Tibial artery (tissue), 4 donors: ENCODE results near the gene CD200.
A peak's percentile ranks its signal among the peaks of the same experiment; 100 is the strongest.
"Not testable (repeated sequence)": the region's sequence is repeated elsewhere in the genome, so short reads cannot be mapped to it uniquely, and the experiment has no call there.

Experiments
- DNase-seq, 2 donors: peaks; one replicate each; pipeline ENCODE4 v3.0.0-alpha.2; 2019
- H3K27ac ChIP-seq, 2 donors: fragments of 200-600 bp; sonication (generic) in 1 of 2; 1 replicate in 1 of 2; 2 replicates in 1 of 2; pipeline ENCODE4 v1.5.1; 2018 to 2019; ENCODE audit warnings: mild to moderate bottlenecking in 1 of 2
- H3K27me3 ChIP-seq, 2 donors: fragments of 200-600 bp; sonication (generic) in 1 of 2; one replicate each; pipeline versions ENCODE4 v1.5.1 to v1.6.0; 2016 to 2019
- H3K36me3 ChIP-seq, 3 donors: fragments of 200-600 bp; sonication (generic) in 2 of 3; one replicate each; pipeline ENCODE4 v1.5.1; 2016 to 2019; ENCODE audit warnings: mild to moderate bottlenecking in 2 of 3
- H3K4me1 ChIP-seq, 4 donors: fragments of 200-600 bp; sonication (generic) in 2 of 4; 1 replicate in 3 of 4; 2 replicates in 1 of 4; pipeline ENCODE4 v1.5.1; 2016 to 2019
- H3K4me3 ChIP-seq, 2 donors: fragments of 200-600 bp; sonication (generic) in 1 of 2; 1 replicate in 1 of 2; 2 replicates in 1 of 2; pipeline ENCODE4 v1.5.1; 2018 to 2019; ENCODE audit warnings: mild to moderate bottlenecking in 2 of 2
- H3K9me3 ChIP-seq, 3 donors: fragments of 200-600 bp; sonication (generic) in 1 of 3; one replicate each; pipeline ENCODE4 v1.5.1; 2016 to 2019
- CTCF ChIP-seq, 2 experiments: fragments of 200-600 bp in 1 of 2; fragments of 450-650 bp in 1 of 2; IDR thresholded peaks; one replicate each; pipeline ENCODE4 v1.5.1; 2017 to 2019; ENCODE audit warnings: antibody characterized with exemption in 2 of 2, mild to moderate bottlenecking in 1 of 2, moderate library complexity in 1 of 2
- intact Hi-C: fragments of 100-400 bp; cut with DNase I; formaldehyde crosslinking; loops from one replicate; pipeline ENCODE4 v1.15.0; 2023; ENCODE audit warnings: low total_unique reads

Gene CD200

GRCh38 chr3:112376241-112376911 is 43.4 kb downstream of the CD200 start:
- TF ChIP-seq CTCF (IDR thresholded peaks at IDR 0.05): no peak
- H3K9me3 ChIP-seq: no peaks in the 10 kb centered on the region
- H3K4me1 ChIP-seq: peaks cover 0 to 35% (median 9%) of the 10 kb centered on the region in 4 donors
- H3K4me3 ChIP-seq: no peak overlapping the region
- no peaks in the 10 kb centered on the region for H3K27me3 ChIP-seq
- H3K27ac ChIP-seq: no peak overlapping the region
- no peaks in the 10 kb centered on the region for H3K36me3 ChIP-seq
- DNase-seq: no peak
- intact Hi-C loops: no loop called here

DNA sequence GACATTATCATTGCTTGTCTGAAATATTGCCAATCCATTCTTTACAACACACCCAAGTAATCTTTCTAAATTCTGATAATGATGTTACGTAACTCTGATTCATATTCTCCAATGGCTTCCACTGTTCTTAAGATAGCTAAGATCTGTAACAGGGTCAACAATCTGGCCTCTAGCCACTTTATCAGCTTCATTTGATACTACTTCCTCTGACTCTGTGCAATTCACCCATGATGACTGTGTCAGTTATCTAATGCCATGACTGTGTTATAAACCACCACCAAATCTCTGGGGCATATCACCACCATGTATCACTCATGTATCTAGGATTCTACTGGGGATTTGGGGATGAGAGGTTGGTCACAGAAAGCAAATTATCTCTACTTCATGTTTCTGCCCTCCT is 44.0 kb downstream of the CD200 start:
- no peak overlapping the region for H3K4me3 ChIP-seq
- H3K27ac ChIP-seq: no peak overlapping the region
- no peaks in the 10 kb centered on the region for H3K36me3 ChIP-seq
- TF ChIP-seq CTCF (IDR thresholded peaks at IDR 0.05): no peak
- DNase-seq: no peak
- H3K9me3 ChIP-seq: no peaks in the 10 kb centered on the region
- intact Hi-C loops: no loop called here
- no peaks in the 10 kb centered on the region for H3K27me3 ChIP-seq
- peaks cover 0 to 36% (median 9%) of the 10 kb centered on the region in 4 donors for H3K4me1 ChIP-seq

GRCh38 chr3:112377568-112378071 is 44.7 kb downstream of the CD200 start:
- Histone ChIP-seq H3K36me3 (no peaks in the 10 kb centered on the region), H3K27me3 (no peaks in the 10 kb centered on the region), H3K9me3 (no peaks in the 10 kb centered on the region), H3K27ac (peak overlapping the region in 1 of 2 donors; percentile 12), H3K4me3 (no peak overlapping the region), H3K4me1 (peaks cover 0 to 36% (median 9%) of the 10 kb centered on the region in 4 donors)
- TF ChIP-seq CTCF (IDR thresholded peaks at IDR 0.05): no peak
- intact Hi-C loops: no loop called here
- DNase-seq: no peak

GRCh38 chr3:112378347-112378746 is 45.4 kb downstream of the CD200 start:
- H3K27me3 ChIP-seq, intact Hi-C loops, H3K4me3 ChIP-seq, DNase-seq, H3K9me3 ChIP-seq, H3K36me3 ChIP-seq: not testable (repeated sequence)
- peaks cover 0 to 36% (median 9%) of the 10 kb centered on the region in 4 donors for H3K4me1 ChIP-seq
- H3K27ac ChIP-seq: peak overlapping the region in 1 of 2 donors; percentile 12

- Histone ChIP-seq H3K27me3 (no peaks in the 10 kb centered on the region), H3K36me3 (no peaks in the 10 kb centered on the region), H3K9me3 (no peaks in the 10 kb centered on the region), H3K27ac (no peak overlapping the region), H3K4me1 (peaks cover 0 to 31% (median 9%) of the 10 kb centered on the region in 4 donors), H3K4me3 (no peak overlapping the region)
- intact Hi-C loops: no loop called here
- TF ChIP-seq CTCF (IDR thresholded peaks at IDR 0.05): no peak
- no peak for DNase-seq
These were observed 46.2 kb downstream of the CD200 start for GRCh38 chr3:112379020-112379690.
